Measurements from ENCODE around the gene TH.

The TH gene

GRCh38 chr11:2175659-2176058, 4.0 kb upstream of the TH start:
- Histone ChIP-seq H2AFZ (ENCODE audit: low read length) (no peak overlapping the region), H3K79me2 (ENCODE audit: low read length) (no peaks in the 10 kb centered on the region), H4K20me1 (ENCODE audit: insufficient read depth, low read length) (no peaks in the 10 kb centered on the region), H3K9me3 (replicated peaks; ENCODE audit: insufficient read depth, low read length) (no peaks in the 10 kb centered on the region), H3K4me2 (ENCODE audit: low read depth, low read length) (no peak overlapping the region), H3K4me1 (ENCODE audit: low read length) (no peaks in the 10 kb centered on the region), H3K4me3 (ENCODE audit: low read length) (no peak overlapping the region), H3F3A (ENCODE audit: insufficient read depth, low read length) (no peaks in the 10 kb centered on the region), H3K36me3 (replicated peaks; ENCODE audit: insufficient read depth, low read length) (no peaks in the 10 kb centered on the region), H3K9ac (ENCODE audit: low read length) (no peak overlapping the region), H3K9me2 (replicated peaks; ENCODE audit: insufficient read depth, low read length) (no peaks in the 10 kb centered on the region), H3K27ac (ENCODE audit: low read length) (no peak overlapping the region), H3K27me3 (replicated peaks; ENCODE audit: insufficient read depth, low read length) (peaks cover 83% of the 10 kb centered on the region)
- DNase-seq = no peak
- TF ChIP-seq EZH2 (optimal IDR thresholded peaks at IDR 0.05; ENCODE audit: low read depth, low read length) (no peak), EZH2phosphoT487 (IDR thresholded peaks at IDR 0.05; ENCODE audit: low read length) (no peak)
- TF ChIP-seq, protein P1, sequence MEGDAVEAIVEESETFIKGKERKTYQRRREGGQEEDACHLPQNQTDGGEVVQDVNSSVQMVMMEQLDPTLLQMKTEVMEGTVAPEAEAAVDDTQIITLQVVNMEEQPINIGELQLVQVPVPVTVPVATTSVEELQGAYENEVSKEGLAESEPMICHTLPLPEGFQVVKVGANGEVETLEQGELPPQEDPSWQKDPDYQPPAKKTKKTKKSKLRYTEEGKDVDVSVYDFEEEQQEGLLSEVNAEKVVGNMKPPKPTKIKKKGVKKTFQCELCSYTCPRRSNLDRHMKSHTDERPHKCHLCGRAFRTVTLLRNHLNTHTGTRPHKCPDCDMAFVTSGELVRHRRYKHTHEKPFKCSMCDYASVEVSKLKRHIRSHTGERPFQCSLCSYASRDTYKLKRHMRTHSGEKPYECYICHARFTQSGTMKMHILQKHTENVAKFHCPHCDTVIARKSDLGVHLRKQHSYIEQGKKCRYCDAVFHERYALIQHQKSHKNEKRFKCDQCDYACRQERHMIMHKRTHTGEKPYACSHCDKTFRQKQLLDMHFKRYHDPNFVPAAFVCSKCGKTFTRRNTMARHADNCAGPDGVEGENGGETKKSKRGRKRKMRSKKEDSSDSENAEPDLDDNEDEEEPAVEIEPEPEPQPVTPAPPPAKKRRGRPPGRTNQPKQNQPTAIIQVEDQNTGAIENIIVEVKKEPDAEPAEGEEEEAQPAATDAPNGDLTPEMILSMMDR (IDR thresholded peaks at IDR 0.05; ENCODE audit: low read length) = no peak

- no peaks in the 10 kb centered on the region for H3K36me3 ChIP-seq (replicated peaks; ENCODE audit: insufficient read depth, low read length)
- H3K4me3 ChIP-seq (ENCODE audit: low read length) = no peak overlapping the region
- H3K27ac ChIP-seq (ENCODE audit: low read length) = no peak overlapping the region
- H3K4me1 ChIP-seq (ENCODE audit: low read length) = no peaks in the 10 kb centered on the region
- H3K9ac ChIP-seq (ENCODE audit: low read length) = no peak overlapping the region
- TF ChIP-seq, protein P1 (IDR thresholded peaks at IDR 0.05; ENCODE audit: low read length) = no peak
- no peak for TF ChIP-seq EZH2phosphoT487 (IDR thresholded peaks at IDR 0.05; ENCODE audit: low read length)
- TF ChIP-seq EZH2 (optimal IDR thresholded peaks at IDR 0.05; ENCODE audit: low read depth, low read length) = no peak
- H3F3A ChIP-seq (ENCODE audit: insufficient read depth, low read length) = no peaks in the 10 kb centered on the region
- H2AFZ ChIP-seq (ENCODE audit: low read length) = no peak overlapping the region
- H3K4me2 ChIP-seq (ENCODE audit: low read depth, low read length) = no peak overlapping the region
- no peaks in the 10 kb centered on the region for H3K79me2 ChIP-seq (ENCODE audit: low read length)
- no peak for DNase-seq
- H3K9me3 ChIP-seq (replicated peaks; ENCODE audit: insufficient read depth, low read length) = no peaks in the 10 kb centered on the region
- peaks cover 81% of the 10 kb centered on the region for H3K27me3 ChIP-seq (replicated peaks; ENCODE audit: insufficient read depth, low read length)
- no peaks in the 10 kb centered on the region for H3K9me2 ChIP-seq (replicated peaks; ENCODE audit: insufficient read depth, low read length)
- H4K20me1 ChIP-seq (ENCODE audit: insufficient read depth, low read length) = no peaks in the 10 kb centered on the region
Measured at GRCh38 chr11:2174361-2174760, 2.7 kb upstream of the TH start.

GRCh38 chr11:2173761-2174160, 2.1 kb upstream of the TH start:
- H3K9me3 ChIP-seq (replicated peaks; ENCODE audit: insufficient read depth, low read length) = no peaks in the 10 kb centered on the region
- no peaks in the 10 kb centered on the region for H4K20me1 ChIP-seq (ENCODE audit: insufficient read depth, low read length)
- no peaks in the 10 kb centered on the region for H3K9me2 ChIP-seq (replicated peaks; ENCODE audit: insufficient read depth, low read length)
- H3K4me2 ChIP-seq (ENCODE audit: low read depth, low read length) = no peak overlapping the region
- no peaks in the 10 kb centered on the region for H3K36me3 ChIP-seq (replicated peaks; ENCODE audit: insufficient read depth, low read length)
- H3K27me3 ChIP-seq (replicated peaks; ENCODE audit: insufficient read depth, low read length) = peaks cover 81% of the 10 kb centered on the region
- no peak overlapping the region for H3K9ac ChIP-seq (ENCODE audit: low read length)
- no peak overlapping the region for H3K4me3 ChIP-seq (ENCODE audit: low read length)
- H3F3A ChIP-seq (ENCODE audit: insufficient read depth, low read length) = no peaks in the 10 kb centered on the region
- H2AFZ ChIP-seq (ENCODE audit: low read length) = no peak overlapping the region
- TF ChIP-seq, protein P1 (IDR thresholded peaks at IDR 0.05; ENCODE audit: low read length) = no peak
- TF ChIP-seq EZH2phosphoT487 (IDR thresholded peaks at IDR 0.05; ENCODE audit: low read length) (no peak), EZH2 (optimal IDR thresholded peaks at IDR 0.05; ENCODE audit: low read depth, low read length) (no peak)
- no peak overlapping the region for H3K27ac ChIP-seq (ENCODE audit: low read length)
- DNase-seq = no peak
- H3K4me1 ChIP-seq (ENCODE audit: low read length) = no peaks in the 10 kb centered on the region
- H3K79me2 ChIP-seq (ENCODE audit: low read length) = no peaks in the 10 kb centered on the region

All from MM.1S (cell line).